GM18502 (cell line): Measurements from ENCODE around the gene NDC80.
"Not testable (repeated sequence)": the region's sequence is repeated elsewhere in the genome, so short reads cannot be mapped to it uniquely, and the experiment has no call there.

Source experiments
- ATAC-seq: cut with Tn5 transposase; IDR thresholded peaks from one replicate; pipeline ENCODE4 v1.9.1; 2021; ENCODE audit warnings: mild to moderate bottlenecking; ENCODE audit not compliant: unreplicated experiment, poor library complexity

Gene NDC80

GRCh38 chr18:2571200-2572170 is at the start of gene NDC80, which contains the start of gene METTL4:
NDC80 (plus strand) TSS chr18:2571557; CDS start chr18:2572986, 1,429 bp downstream.
METTL4 (minus strand) TSS chr18:2571505; CDS start chr18:2567216, 4,289 bp downstream.
- peak; percentile 79 for ATAC-seq

GRCh38 chr18:2522112-2522511 is 49.2 kb upstream of the NDC80 start:
- ATAC-seq: no peak

- not testable (repeated sequence) for ATAC-seq
These were observed 46.6 kb upstream of the NDC80 start for GRCh38 chr18:2524794-2525198.

- ATAC-seq: no peak
These were observed 45.0 kb upstream of the NDC80 start for GRCh38 chr18:2526329-2526728.

GRCh38 chr18:2529154-2529553 is 42.2 kb upstream of the NDC80 start:
- ATAC-seq: no peak

- no peak for ATAC-seq
These were observed 39.6 kb upstream of the NDC80 start for GRCh38 chr18:2531751-2532150.

- ATAC-seq: no peak
These were observed 38.6 kb upstream of the NDC80 start for GRCh38 chr18:2532797-2533196.

- no peak for ATAC-seq
These were observed 36.5 kb upstream of the NDC80 start for GRCh38 chr18:2534906-2535305.

GRCh38 chr18:2535419-2535910 is 35.9 kb upstream of the NDC80 start:
- no peak for ATAC-seq

- no peak for ATAC-seq
These were observed 35.3 kb upstream of the NDC80 start for GRCh38 chr18:2536063-2536462.

- ATAC-seq: no peak
These were observed 34.9 kb upstream of the NDC80 start for GRCh38 chr18:2536493-2536892.

- ATAC-seq: no peak
These were observed 34.1 kb upstream of the NDC80 start for GRCh38 chr18:2537296-2537695.

GRCh38 chr18:2538236-2538635 is 33.1 kb upstream of the NDC80 start:
- no peak for ATAC-seq

- no peak for ATAC-seq
These were observed 32.5 kb upstream of the NDC80 start for GRCh38 chr18:2538844-2539243.

- no peak for ATAC-seq
These were observed 30.8 kb upstream of the NDC80 start for GRCh38 chr18:2540575-2540974.

- ATAC-seq: peak; percentile 86
These were observed 29.3 kb upstream of the NDC80 start for GRCh38 chr18:2541925-2542563.

GRCh38 chr18:2545155-2545554 is 26.2 kb upstream of the NDC80 start:
- no peak for ATAC-seq

GRCh38 chr18:2547477-2548087 is 23.8 kb upstream of the NDC80 start:
- peak; percentile 83 for ATAC-seq

- ATAC-seq: no peak
These were observed 21.9 kb upstream of the NDC80 start for GRCh38 chr18:2549462-2549861.

GRCh38 chr18:2551425-2551824 is 19.9 kb upstream of the NDC80 start:
- ATAC-seq: no peak

GRCh38 chr18:2554696-2555095 is 16.7 kb upstream of the NDC80 start:
- ATAC-seq: no peak
